HG03342 (cell line): ENCODE data around the gene BEST4.
"Not testable (repeated sequence)": the region's sequence is repeated elsewhere in the genome, so short reads cannot be mapped to it uniquely, and the experiment has no call there.

ENCODE experiments used
- ATAC-seq: cut with Tn5 transposase; IDR thresholded peaks from one replicate; pipeline ENCODE4 v1.9.1; 2021; ENCODE audit warnings: mild to moderate bottlenecking, moderate library complexity; ENCODE audit not compliant: unreplicated experiment

The BEST4 gene

GRCh38 chr1:44778705-44779576 lies 9.0 kb downstream of the BEST4 start:
- ATAC-seq, result no peak

GRCh38 chr1:44777969-44778635 lies 9.9 kb downstream of the BEST4 start:
- ATAC-seq, result no peak

- no peak for ATAC-seq
Observed at GRCh38 chr1:44777547-44777946, 10.4 kb downstream of the BEST4 start.

GRCh38 chr1:44776730-44777068 lies 11.3 kb downstream of the BEST4 start:
- no peak for ATAC-seq

GRCh38 chr1:44775930-44776729 lies 11.8 kb downstream of the BEST4 start:
- ATAC-seq, result no peak

GRCh38 chr1:44775078-44775929 lies 12.7 kb downstream of the BEST4 start, which contains the start of gene RPS8:
RPS8 (plus strand) TSS chr1:44775540; CDS start chr1:44775597, 57 bp downstream.
- peak; percentile 75 for ATAC-seq

GRCh38 chr1:44766421-44766820 lies 21.5 kb downstream of the BEST4 start:
- not testable (repeated sequence) for ATAC-seq

GRCh38 chr1:44760876-44761275 lies 27.1 kb downstream of the BEST4 start:
- ATAC-seq, result no peak

- no peak for ATAC-seq
Observed at GRCh38 chr1:44759077-44759476, 28.9 kb downstream of the BEST4 start.

GRCh38 chr1:44757420-44757819 lies 30.6 kb downstream of the BEST4 start:
- no peak for ATAC-seq

- ATAC-seq, result no peak
Observed at GRCh38 chr1:44747878-44748277, 40.1 kb downstream of the BEST4 start.

- no peak for ATAC-seq
Observed at GRCh38 chr1:44743211-44743610, 44.8 kb downstream of the BEST4 start.

GRCh38 chr1:44740179-44740617 lies 47.8 kb downstream of the BEST4 start:
- ATAC-seq, result no peak

- ATAC-seq, result peak; percentile 97
Observed at GRCh38 chr1:44739307-44740178, 48.4 kb downstream of the BEST4 start, which contains the start of gene KIF2C. KIF2C (plus strand) TSS chr1:44739837; CDS start chr1:44739933, 96 bp downstream.

GRCh38 chr1:44738953-44739306 lies 49.0 kb downstream of the BEST4 start:
- not testable (repeated sequence) for ATAC-seq

GRCh38 chr1:44735992-44736391 lies 52.0 kb downstream of the BEST4 start:
- ATAC-seq, result no peak

GRCh38 chr1:44733784-44734183 lies 54.2 kb downstream of the BEST4 start:
- ATAC-seq, result no peak
